HepG2 (cell line): ENCODE results near the gene C1orf87. TPM values are rescaled to one million over a fixed set of nuclear protein-coding genes. Genes with fewer than 3 reads are reported as not detected.

Experiments used
- ATAC-seq: fragments of 200-7000 bp; cut with Tn5 transposase; 3 replicates; pipeline ENCODE4 v1.9.1; 2020; ENCODE audit warnings: mild to moderate bottlenecking, moderate library complexity
- BruUV-seq: library from RNA; stranded (reverse); fragments of 400-500 nt; replicated peaks from 2 replicates; lab custom pipeline; 2021; lab: Mats Ljungman, UMichigan
- CTCF ChIA-PET: fragments of 300-600 bp; formaldehyde crosslinking; extraction: SDS; loops from one replicate; lab custom pipeline; 2021; ENCODE audit warnings: low total read pairs, inconsistent platforms, low intra/inter-chr PET ratio; lab: Yijun Ruan, JAX
- POLR2A ChIA-PET: fragments of 350-600 bp; sonication (Branson Sonifier 250); formaldehyde crosslinking; loops from one replicate; lab custom pipeline; 2020; ENCODE audit warnings: antibody characterized with exemption, inconsistent platforms; lab: Yijun Ruan, JAX
- DNase-seq: peaks from one replicate; pipeline ENCODE4 v3.0.0-alpha.2; 2015; ENCODE audit warnings: low spot score
- FAIRE-seq: peaks from 3 replicates; lab custom pipeline; 2011; peaks lifted over from hg19 to GRCh38; lab: Jason Lieb, UNC
- H2AFZ ChIP-seq: one replicate; pipeline ENCODE4 v1.6.1; 2011; ENCODE audit warnings: low read length, inconsistent platforms
- H3K27ac ChIP-seq: fragments of 300-600 bp; 3 replicates; pipeline ENCODE4 v1.8.0; 2011; ENCODE audit warnings: mixed run types, mild to moderate bottlenecking, mixed read lengths, low read length, inconsistent platforms; ENCODE audit not compliant: insufficient read depth; ENCODE audit errors: extremely low read length
- H3K27me3 ChIP-seq, 2 experiments: fragments of 200-600 bp in 1 of 2; 2 replicates in 1 of 2; 3 replicates in 1 of 2; pipeline versions ENCODE4 v1.6.0 to v1.8.0; 2011; ENCODE audit warnings: low read length in 2 of 2, mild to moderate bottlenecking in 2 of 2, moderate library complexity in 2 of 2, inconsistent platforms in 1 of 2; ENCODE audit not compliant: insufficient read depth in 2 of 2, control insufficient read depth in 1 of 2
- H3K36me3 ChIP-seq, 2 experiments: fragments of 200-600 bp in 1 of 2; replicated peaks in 1 of 2; 2 replicates in 1 of 2; 3 replicates in 1 of 2; pipeline versions ENCODE4 v1.5.1 to v1.8.0; 2011; ENCODE audit warnings: low read length in 2 of 2, inconsistent platforms in 1 of 2; ENCODE audit not compliant: insufficient read depth in 2 of 2, control insufficient read depth in 1 of 2
- H3K4me1 ChIP-seq: 2 replicates; pipeline ENCODE4 v1.5.1; 2012; ENCODE audit warnings: low read length, inconsistent platforms; ENCODE audit not compliant: insufficient read depth
- H3K4me2 ChIP-seq: 2 replicates; pipeline ENCODE4 v1.6.0; 2011; ENCODE audit warnings: low read depth, low read length, inconsistent platforms
- H3K4me3 ChIP-seq, 3 experiments: fragments of 200-600 bp in 1 of 3; sonication (generic), shearing (Covaris generic) in 1 of 3; replicated peaks in 1 of 3; 2 replicates each; pipeline ENCODE4 v1.5.1; 2011 to 2016; ENCODE audit warnings: low read length in 3 of 3, inconsistent platforms in 2 of 3, low read depth in 2 of 3, mild to moderate bottlenecking in 2 of 3, control low read depth in 1 of 3, mixed read lengths in 1 of 3; ENCODE audit not compliant: insufficient read depth in 1 of 3
- H3K79me2 ChIP-seq: one replicate; pipeline ENCODE4 v1.6.1; 2011; ENCODE audit warnings: low read length, inconsistent platforms; ENCODE audit not compliant: insufficient read depth
- H3K9ac ChIP-seq: 2 replicates; pipeline ENCODE4 v1.6.0; 2011; ENCODE audit warnings: mild to moderate bottlenecking, low read depth, low read length, inconsistent platforms; ENCODE audit not compliant: insufficient read depth
- H3K9me3 ChIP-seq: 2 replicates; pipeline ENCODE4 v1.5.1; 2012; ENCODE audit warnings: mild to moderate bottlenecking, low read length
- H4K20me1 ChIP-seq: 2 replicates; pipeline ENCODE4 v1.6.0; 2011; ENCODE audit warnings: inconsistent platforms, mild to moderate bottlenecking, low read length, moderate library complexity; ENCODE audit not compliant: insufficient read depth
- ATAD3A ChIP-seq: sonication (generic); formaldehyde crosslinking; IDR thresholded peaks from 2 replicates; pipeline ENCODE4 v1.4.0; 2020; ENCODE audit warnings: missing genetic modification reagents
- CENPBD1 ChIP-seq: sonication (generic); formaldehyde crosslinking; IDR thresholded peaks from 2 replicates; pipeline ENCODE4 v1.8.0; 2022; ENCODE audit warnings: missing genetic modification reagents, low read depth, mild to moderate bottlenecking, borderline replicate concordance
- DR1 ChIP-seq: sonication (generic); formaldehyde crosslinking; IDR thresholded peaks from 2 replicates; pipeline ENCODE4 v1.8.0; 2021; ENCODE audit warnings: mild to moderate bottlenecking, missing genetic modification reagents, inconsistent platforms
- KDM3A ChIP-seq: IDR thresholded peaks from 2 replicates; pipeline ENCODE4 v1.6.1; 2018; ENCODE audit warnings: low read depth, missing compliant biosample characterization
- MAFF ChIP-seq: IDR thresholded peaks from 2 replicates; pipeline ENCODE4 v1.6.1; 2011; ENCODE audit warnings: low read depth, low read length, improper control_type of control experiment
- MAFK ChIP-seq, 2 experiments: IDR thresholded peaks in 1 of 2; conservative IDR thresholded peaks in 1 of 2; 2 replicates each; pipeline ENCODE4 v1.6.1; 2011; ENCODE audit warnings: improper control_type of control experiment in 2 of 2, low read length in 2 of 2
- PCBP2 ChIP-seq: fragments of 200-400 bp; formaldehyde crosslinking; optimal IDR thresholded peaks from 2 replicates; pipeline ENCODE3; 2018; ENCODE audit warnings: low read length, low read depth; ENCODE audit not compliant: poor library complexity, severe bottlenecking
- SMAD3 ChIP-seq: sonication (generic); formaldehyde crosslinking; IDR thresholded peaks from 2 replicates; pipeline ENCODE4 v1.4.0; 2020; ENCODE audit warnings: missing genetic modification reagents
- SPEN ChIP-seq: sonication (generic); formaldehyde crosslinking; IDR thresholded peaks from 2 replicates; pipeline ENCODE4 v1.5.1; 2020; ENCODE audit warnings: low read depth, mild to moderate bottlenecking, missing genetic modification reagents
- ZNF224 ChIP-seq: sonication (generic); formaldehyde crosslinking; IDR thresholded peaks from 2 replicates; pipeline ENCODE4 v1.5.0; 2020; ENCODE audit warnings: mild to moderate bottlenecking, missing genetic modification reagents
- ZNF253 ChIP-seq: sonication (generic); formaldehyde crosslinking; IDR thresholded peaks from 2 replicates; pipeline ENCODE4 v1.8.0; 2022; ENCODE audit warnings: mild to moderate bottlenecking, missing genetic modification reagents, borderline replicate concordance
- ZNF264 ChIP-seq: sonication (generic); formaldehyde crosslinking; IDR thresholded peaks from 2 replicates; pipeline ENCODE4 v1.4.0; 2020; ENCODE audit warnings: missing genetic modification reagents
- ZNF503 ChIP-seq: sonication (generic); formaldehyde crosslinking; IDR thresholded peaks from 2 replicates; pipeline ENCODE4 v1.4.0; 2020; ENCODE audit warnings: missing genetic modification reagents
- ZNF597 ChIP-seq: sonication (generic); formaldehyde crosslinking; IDR thresholded peaks from 2 replicates; pipeline ENCODE4 v1.5.0; 2020; ENCODE audit warnings: missing genetic modification reagents
- WGBS: methylation state at CpG from one replicate; pipeline ENCODE4 v1.1.6; 2017; ENCODE audit warnings: low lambda C conversion rate; 5-methylcytosine and 5-hydroxymethylcytosine counted together
- in situ Hi-C: cut with HindIII; loops from 2 replicates; pipeline ENCODE4 v1.10.0; 2017; ENCODE audit warnings: low pct_unique_long_range_greater_than_20kb; ENCODE audit not compliant: extremely low pct_ligation_motif_present
- intact Hi-C: fragments of 100-400 bp; cut with micrococcal nuclease; formaldehyde crosslinking; loops from one replicate; pipeline ENCODE4 v1.10.0; 2022; ENCODE audit not compliant: unreplicated experiment
- polyA plus RNA-seq, 8 experiments: library from polyadenylated mRNA; depleted of rRNA in 3 of 8; stranded (reverse) in 7 of 8; unstranded in 1 of 8; fragments of >200 nt; fragmentation: Illumina TruSeq in 4 of 8; extraction: Trizol in 4 of 8; gene quantifications; 2 replicates each; pipeline versions ENCODE4 v1.2.1 to v1.2.3, GENCODE V29; 2011 to 2016; ENCODE audit warnings: low read depth in 4 of 8, missing spikeins in 1 of 8, mixed read lengths in 1 of 8; ENCODE audit not compliant: insufficient read depth in 1 of 8
- total RNA-seq, 5 experiments: library from RNA; depleted of rRNA; stranded (reverse); fragments of >200 nt; fragmentation: Illumina TruSeq; extraction: Trizol; gene quantifications; 2 replicates each; pipeline ENCODE4 v1.2.3, GENCODE V29; 2016; ENCODE audit warnings: low read depth in 1 of 5

Gene C1orf87
- total and polyA plus RNA-seq, 2 of the 13 experiments (the other 11 are each of a cell fraction or from before 2014, with no cell fraction given): not detected

DNA sequence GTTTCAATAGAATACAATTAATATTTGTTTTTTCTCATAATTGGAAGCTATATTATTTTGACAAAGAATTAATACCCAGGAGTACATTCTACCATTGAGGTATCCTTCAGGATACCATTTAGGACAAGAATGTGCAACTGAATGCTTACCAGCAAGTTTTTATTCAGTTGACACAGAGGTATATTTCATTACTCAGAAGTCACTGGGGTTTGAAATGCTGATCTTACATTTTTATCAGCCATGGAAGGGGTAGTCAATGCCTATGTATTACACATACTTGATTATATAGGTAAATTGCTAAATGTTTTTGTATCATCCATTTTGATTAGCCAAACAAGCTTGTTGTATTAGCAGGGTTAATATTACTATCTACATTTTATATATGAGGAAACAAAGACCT is 48.0 kb downstream of the C1orf87 start:
- Histone ChIP-seq H3K27ac (no peak overlapping the region), H3K9ac (no peak overlapping the region), H3K9me3 (no peaks in the 10 kb centered on the region), H4K20me1 (no peaks in the 10 kb centered on the region), H3K79me2 (no peaks in the 10 kb centered on the region)
- no TSS peak for BruUV-seq
- no peak for FAIRE-seq
- TF ChIP-seq MAFK (conservative IDR thresholded peaks at IDR 0.05 in 1 of 2, IDR thresholded peaks at IDR 0.05 in 1 of 2; ENCODE audit: low read length in 2 of 2) (peak in 1 of 2 experiments; percentile 35; a peak in 3 of 4 replicates), PCBP2 (no peak), MAFF (peak; percentile 57)
- TF ChIP-seq, all 625 proteins: peak for 2
- no peaks in the 10 kb centered on the region for H3K36me3 ChIP-seq
- ATAC-seq (no peak), DNase-seq (no peak)
- ChIA-PET CTCF (no interaction called here), POLR2A (no interaction called here)
- no peak overlapping the region for H2AFZ ChIP-seq
- no peaks in the 10 kb centered on the region for H3K27me3 ChIP-seq
- H3K4me1 ChIP-seq: no peaks in the 10 kb centered on the region
- in situ Hi-C loops (no loop called here), intact Hi-C loops (no loop called here)
- H3K4me2 ChIP-seq: no peak overlapping the region
- no peak overlapping the region for H3K4me3 ChIP-seq

GRCh38 chr1:60017508-60018205 is 55.9 kb downstream of the C1orf87 start:
- Histone ChIP-seq H3K4me1 (no peaks in the 10 kb centered on the region), H2AFZ (no peak overlapping the region), H3K79me2 (no peaks in the 10 kb centered on the region), H3K36me3 (no peaks in the 10 kb centered on the region), H3K9ac (no peak overlapping the region), H3K27ac (no peak overlapping the region), H3K4me2 (no peak overlapping the region), H4K20me1 (no peaks in the 10 kb centered on the region), H3K9me3 (no peaks in the 10 kb centered on the region), H3K4me3 (no peak overlapping the region), H3K27me3 (peaks cover 0 to 8% of the 10 kb centered on the region in 2 experiments; a peak in 1 of 5 replicates)
- no TSS peak for BruUV-seq
- ChIA-PET POLR2A (no interaction called here), CTCF (no interaction called here)
- ATAC-seq (no peak), FAIRE-seq (no peak), DNase-seq (no peak)
- WGBS: 3% methylated on average over 4 of the region's 4 CpGs
- TF ChIP-seq ZNF264 (CRISPR knock-in tag) (no peak), ZNF253 (no peak), DR1 (no peak), SPEN (CRISPR knock-in tag) (no peak), CENPBD1 (CRISPR knock-in tag) (no peak), ZNF503 (CRISPR knock-in tag) (no peak), KDM3A (CRISPR knock-in tag) (no peak), ATAD3A (no peak), ZNF597 (no peak), SMAD3 (CRISPR knock-in tag) (no peak), ZNF224 (no peak)
- intact Hi-C loops: no loop called here
- in situ Hi-C loops: no loop called here
